CD4-positive, alpha-beta T cell treated with Interferon alpha-2 for 1 hour (primary cell): ENCODE results near the gene SHC4.
"Not testable (repeated sequence)": the region's sequence is repeated elsewhere in the genome, so short reads cannot be mapped to it uniquely, and the experiment has no call there.

Source experiments
- DNase-seq, 2 donors: peaks; one replicate each; pipeline ENCODE4 v3.0.0-alpha.2; 2020 to 2022

SHC4 gene

GRCh38 chr15:48922046-48922445 is 41.7 kb downstream of the SHC4 start:
- no peak for DNase-seq

- DNase-seq, result no peak
Observed at GRCh38 chr15:48916721-48917120, 47.0 kb downstream of the SHC4 start.

GRCh38 chr15:48915861-48916260 is 47.9 kb downstream of the SHC4 start:
- no peak for DNase-seq

GRCh38 chr15:48914717-48915116 is 49.0 kb downstream of the SHC4 start:
- DNase-seq, result no peak

GRCh38 chr15:48913141-48913540 is 50.6 kb downstream of the SHC4 start:
- DNase-seq, result no peak

- not testable (repeated sequence) for DNase-seq
Observed at GRCh38 chr15:48910554-48910953, 53.2 kb downstream of the SHC4 start.

- DNase-seq, result not testable (repeated sequence)
Observed at GRCh38 chr15:48909313-48909712, 54.4 kb downstream of the SHC4 start.

- no peak for DNase-seq
Observed at GRCh38 chr15:48905847-48906246, 57.9 kb downstream of the SHC4 start.

- DNase-seq, result no peak
Observed at GRCh38 chr15:48905216-48905615, 58.5 kb downstream of the SHC4 start.

- no peak for DNase-seq
Observed at GRCh38 chr15:48904758-48905157, 59.0 kb downstream of the SHC4 start.

GRCh38 chr15:48899793-48900192 is 63.9 kb downstream of the SHC4 start:
- no peak for DNase-seq

GRCh38 chr15:48898446-48898845 is 65.3 kb downstream of the SHC4 start:
- DNase-seq, result no peak

- no peak for DNase-seq
Observed at GRCh38 chr15:48898032-48898431, 65.7 kb downstream of the SHC4 start.

- no peak for DNase-seq
Observed at GRCh38 chr15:48896869-48897814, 66.6 kb downstream of the SHC4 start.

GRCh38 chr15:48893311-48893710 is 70.4 kb downstream of the SHC4 start:
- no peak for DNase-seq

GRCh38 chr15:48891232-48891765 is 72.4 kb downstream of the SHC4 start:
- DNase-seq, result no peak

GRCh38 chr15:48890375-48890972 is 73.2 kb downstream of the SHC4 start:
- no peak for DNase-seq

- DNase-seq, result no peak
Observed at GRCh38 chr15:48889925-48890324, 73.8 kb downstream of the SHC4 start.

GRCh38 chr15:48888836-48889235 is 74.9 kb downstream of the SHC4 start:
- DNase-seq, result no peak

GRCh38 chr15:48888191-48888590 is 75.5 kb downstream of the SHC4 start:
- no peak for DNase-seq

- DNase-seq, result no peak
Observed at GRCh38 chr15:48887144-48887543, 76.6 kb downstream of the SHC4 start.

GRCh38 chr15:48883699-48884098 is 80.0 kb downstream of the SHC4 start:
- no peak for DNase-seq

GRCh38 chr15:48880070-48880634 is 83.6 kb downstream of the SHC4 start:
- no peak for DNase-seq
